Fibroblast of pulmonary artery (primary cell): ENCODE data around the gene RABGAP1.
A peak's percentile ranks its signal among the peaks of the same experiment; 100 is the strongest.

Experiments
- DNase-seq: peaks from one replicate; pipeline ENCODE4 v3.0.0-alpha.2; 2010; ENCODE audit warnings: low read depth
- H3K4me3 ChIP-seq: replicated peaks from 2 replicates; pipeline ENCODE4 v1.5.1; 2011; ENCODE audit warnings: low read depth, mild to moderate bottlenecking, control low read depth, low read length, moderate library complexity
- CTCF ChIP-seq: IDR thresholded peaks from 2 replicates; pipeline ENCODE4 v1.5.1; 2011; ENCODE audit warnings: mild to moderate bottlenecking, control low read depth, low read length, inconsistent platforms; ENCODE audit errors: missing control alignments

The RABGAP1 gene

GRCh38 chr9:123120131-123120530 is 179.3 kb downstream of the RABGAP1 start:
- DNase-seq: no peak
- H3K4me3 ChIP-seq: no peak overlapping the region
- no peak for TF ChIP-seq CTCF

GRCh38 chr9:123120953-123121352 is 180.1 kb downstream of the RABGAP1 start:
- no peak overlapping the region for H3K4me3 ChIP-seq
- no peak for DNase-seq
- TF ChIP-seq CTCF: no peak

GRCh38 chr9:123121457-123121856 is 180.6 kb downstream of the RABGAP1 start:
- H3K4me3 ChIP-seq: no peak overlapping the region
- DNase-seq: no peak
- TF ChIP-seq CTCF: no peak

GRCh38 chr9:123127512-123128075 is 186.8 kb downstream of the RABGAP1 start:
- no peak for DNase-seq
- no peak overlapping the region for H3K4me3 ChIP-seq
- TF ChIP-seq CTCF: no peak

GRCh38 chr9:123128591-123128990 is 187.8 kb downstream of the RABGAP1 start:
- TF ChIP-seq CTCF: no peak
- no peak overlapping the region for H3K4me3 ChIP-seq
- DNase-seq: no peak

GRCh38 chr9:123129423-123129822 is 188.6 kb downstream of the RABGAP1 start:
- H3K4me3 ChIP-seq: no peak overlapping the region
- no peak for DNase-seq
- TF ChIP-seq CTCF: no peak

- no peak for TF ChIP-seq CTCF
- no peak overlapping the region for H3K4me3 ChIP-seq
- DNase-seq: peak; percentile 65
Measured at GRCh38 chr9:123131258-123131657, 190.4 kb downstream of the RABGAP1 start.
